Psoas muscle (tissue), 8 donors: Measurements from ENCODE around the gene ATL3. TPM values are rescaled to one million over a fixed set of nuclear protein-coding genes. Genes with fewer than 3 reads are reported as not detected.
A peak's percentile ranks its signal among the peaks of the same experiment; 100 is the strongest.
"Not testable (repeated sequence)": the region's sequence is repeated elsewhere in the genome, so short reads cannot be mapped to it uniquely, and the experiment has no call there.

Source experiments
- ATAC-seq, 4 donors: fragments of 200-7000 bp; cut with Tn5 transposase; one replicate each; pipeline ENCODE4 v1.9.1; 2020; ENCODE audit warnings: moderate library complexity in 3 of 4, mild to moderate bottlenecking in 2 of 4
- DNase-seq, 2 donors: peaks; one replicate each; pipeline ENCODE4 v3.0.0-alpha.2; 2020
- H3K27ac ChIP-seq: fragments of 200-600 bp; one replicate; pipeline ENCODE4 v1.8.0; 2022
- H3K27me3 ChIP-seq, 3 donors: fragments of 200-600 bp in 1 of 3; one replicate each; pipeline versions ENCODE4 v1.6.1 to v1.8.0; 2013 to 2022; ENCODE audit warnings: low read length in 2 of 3, mild to moderate bottlenecking in 2 of 3, moderate library complexity in 1 of 3; ENCODE audit not compliant: insufficient read depth in 3 of 3
- H3K36me3 ChIP-seq, 2 donors: fragments of 200-600 bp in 1 of 2; one replicate each; pipeline versions ENCODE4 v1.6.1 to v1.8.0; 2013 to 2022; ENCODE audit warnings: low read depth in 1 of 2, mild to moderate bottlenecking in 1 of 2, moderate library complexity in 1 of 2; ENCODE audit not compliant: insufficient read depth in 1 of 2
- H3K4me1 ChIP-seq: fragments of 200-600 bp; one replicate; pipeline ENCODE4 v1.8.0; 2022
- H3K4me3 ChIP-seq: fragments of 200-600 bp; one replicate; pipeline ENCODE4 v1.8.0; 2022; ENCODE audit warnings: mild to moderate bottlenecking
- H3K9me3 ChIP-seq: fragments of 200-600 bp; one replicate; pipeline ENCODE4 v1.8.0; 2022
- WGBS, 3 donors: extraction: QIAGEN DNeasy Blood & Tissue Kit; methylation state at CpG; one replicate each; pipeline versions ENCODE4 v1.1.6 to v1.1.7; 2013; 5-methylcytosine and 5-hydroxymethylcytosine counted together
- intact Hi-C, 2 donors: fragments of 100-400 bp; cut with DNase I; formaldehyde crosslinking; loops; one replicate each; pipeline versions ENCODE4 v1.11.0 to v1.14.2; 2022
- polyA plus RNA-seq, 3 donors: library from polyadenylated mRNA; stranded (reverse); fragments of 200-250 nt; gene quantifications; one replicate each; pipeline ENCODE4 v1.2.3, GENCODE V29; 2013
- total RNA-seq, 4 donors: library from RNA; stranded (reverse); fragmentation: NEBNext Ultra II Directional in 2 of 4; extraction: Animal tissue kit (Norgen Biotek cat#: 25700) in 2 of 4; gene quantifications; one replicate each; pipeline versions ENCODE4 v1.2.1 to v1.2.4, GENCODE V29; 2021 to 2023
- TF ChIP-seq, protein P1 (sequence below): fragments of 200-600 bp; IDR thresholded peaks from one replicate; pipeline ENCODE4 v1.8.0; 2022; ENCODE audit warnings: antibody characterized with exemption
- donor health status: healthy with polysubstance abuse.
- donor health status: DM: no; HTN: no; CAD: no; lungs with moderate emphysema.
- donor health status: Bipolar disorder and iron deficiency.
- donor health status: healthy.
- donor health status: DM: yes; HTN: yes; CAD: no.
- donor health status: DM: no; HTN: no; CAD: no.
- donor health status: DM: no; HTN: no; CAD: no.
- donor health status: DM: yes; HTN: yes; CAD: no.

The ATL3 gene
- total and polyA plus RNA-seq, 7 donors = 3.2 to 12.2 (median 9.4) TPM

DNA sequence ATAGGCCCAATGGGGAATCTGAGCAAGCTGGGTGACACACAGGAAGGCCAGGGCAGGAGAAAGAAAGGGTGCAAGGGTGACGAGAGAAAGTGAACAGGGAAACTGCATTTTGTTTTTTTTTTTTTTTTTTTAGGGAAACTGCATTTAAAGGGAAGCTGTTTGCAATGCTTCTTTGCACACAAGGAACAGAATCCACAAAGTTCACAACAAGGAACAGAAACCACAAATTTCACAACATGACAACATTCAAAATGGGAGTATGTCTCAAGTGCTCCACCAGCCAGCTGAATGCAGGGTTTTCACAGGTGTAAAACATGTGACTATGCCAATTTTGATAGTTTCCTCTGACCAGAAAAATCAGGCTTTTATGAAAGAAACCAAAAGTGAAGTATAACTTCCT lies 50.1 kb downstream of the ATL3 start:
- 59 to 89% (median 80%) methylated on average over 1 of the region's 1 CpG for WGBS, 3 donors
- Histone ChIP-seq H3K4me1 (peaks cover 7% of the 10 kb centered on the region), H3K4me3 (no peak overlapping the region), H3K9me3 (no peaks in the 10 kb centered on the region), H3K27ac (no peak overlapping the region), H3K36me3 (no peaks in the 10 kb centered on the region), H3K27me3 (no peaks in the 10 kb centered on the region)
- intact Hi-C loops = no loop called here
- no peak for ATAC-seq
- no peak for DNase-seq
- TF ChIP-seq, protein P1, sequence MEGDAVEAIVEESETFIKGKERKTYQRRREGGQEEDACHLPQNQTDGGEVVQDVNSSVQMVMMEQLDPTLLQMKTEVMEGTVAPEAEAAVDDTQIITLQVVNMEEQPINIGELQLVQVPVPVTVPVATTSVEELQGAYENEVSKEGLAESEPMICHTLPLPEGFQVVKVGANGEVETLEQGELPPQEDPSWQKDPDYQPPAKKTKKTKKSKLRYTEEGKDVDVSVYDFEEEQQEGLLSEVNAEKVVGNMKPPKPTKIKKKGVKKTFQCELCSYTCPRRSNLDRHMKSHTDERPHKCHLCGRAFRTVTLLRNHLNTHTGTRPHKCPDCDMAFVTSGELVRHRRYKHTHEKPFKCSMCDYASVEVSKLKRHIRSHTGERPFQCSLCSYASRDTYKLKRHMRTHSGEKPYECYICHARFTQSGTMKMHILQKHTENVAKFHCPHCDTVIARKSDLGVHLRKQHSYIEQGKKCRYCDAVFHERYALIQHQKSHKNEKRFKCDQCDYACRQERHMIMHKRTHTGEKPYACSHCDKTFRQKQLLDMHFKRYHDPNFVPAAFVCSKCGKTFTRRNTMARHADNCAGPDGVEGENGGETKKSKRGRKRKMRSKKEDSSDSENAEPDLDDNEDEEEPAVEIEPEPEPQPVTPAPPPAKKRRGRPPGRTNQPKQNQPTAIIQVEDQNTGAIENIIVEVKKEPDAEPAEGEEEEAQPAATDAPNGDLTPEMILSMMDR = no peak

DNA sequence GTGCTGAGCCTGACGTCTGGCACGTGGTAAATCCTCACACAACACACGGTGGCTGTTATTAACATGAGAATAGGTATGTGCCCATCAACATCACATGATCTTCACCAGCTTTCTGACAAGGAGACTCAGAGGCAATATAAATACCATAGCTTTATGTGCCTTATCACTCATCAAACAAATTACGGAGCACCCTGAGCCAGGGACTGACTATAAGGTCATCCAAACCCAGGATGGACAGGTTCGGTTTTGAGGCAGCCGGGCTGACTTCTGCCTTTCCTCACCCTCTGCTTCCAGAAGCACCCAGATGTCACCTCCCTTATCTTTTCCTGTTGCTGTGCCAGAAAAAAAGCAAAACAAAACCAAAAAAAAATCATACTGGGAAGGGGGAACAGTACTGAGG lies 51.2 kb downstream of the ATL3 start:
- DNase-seq (no peak), ATAC-seq (no peak)
- no peak overlapping the region for H3K27ac ChIP-seq
- H3K4me3 ChIP-seq = no peak overlapping the region
- H3K27me3 ChIP-seq = no peaks in the 10 kb centered on the region
- peaks cover 7% of the 10 kb centered on the region for H3K4me1 ChIP-seq
- TF ChIP-seq, protein P1 = no peak
- H3K36me3 ChIP-seq = no peaks in the 10 kb centered on the region
- 70 to 73% (median 71%) methylated on average over 6 of the region's 6 CpGs for WGBS, 3 donors
- intact Hi-C loops = no loop called here
- no peaks in the 10 kb centered on the region for H3K9me3 ChIP-seq

DNA sequence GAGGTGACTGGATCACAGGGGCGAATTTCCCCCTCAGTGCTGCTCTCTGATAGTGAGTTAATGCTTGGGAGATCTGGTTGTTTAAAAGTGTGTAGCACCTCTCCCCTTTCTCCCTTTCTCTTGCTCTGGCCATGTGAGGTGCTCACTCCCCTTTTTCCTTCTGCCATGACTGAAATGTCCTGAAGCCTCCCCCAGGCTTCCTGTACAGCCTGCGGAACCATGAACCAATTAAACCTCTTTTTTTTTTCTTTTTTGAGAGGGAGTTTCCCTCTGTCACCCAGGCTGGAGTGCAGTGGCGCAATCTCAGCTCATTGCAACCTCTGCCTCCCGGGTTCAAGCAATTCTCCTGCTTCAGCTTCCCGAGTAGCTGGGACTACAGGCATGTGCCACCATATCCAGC lies 53.5 kb downstream of the ATL3 start:
- H3K4me3 ChIP-seq, DNase-seq, H3K4me1 ChIP-seq, H3K27me3 ChIP-seq, ATAC-seq, H3K27ac ChIP-seq, intact Hi-C loops, H3K9me3 ChIP-seq, H3K36me3 ChIP-seq: not testable (repeated sequence)
- WGBS, 3 donors = 89 to 95% (median 93%) methylated on average over 5 of the region's 5 CpGs

DNA sequence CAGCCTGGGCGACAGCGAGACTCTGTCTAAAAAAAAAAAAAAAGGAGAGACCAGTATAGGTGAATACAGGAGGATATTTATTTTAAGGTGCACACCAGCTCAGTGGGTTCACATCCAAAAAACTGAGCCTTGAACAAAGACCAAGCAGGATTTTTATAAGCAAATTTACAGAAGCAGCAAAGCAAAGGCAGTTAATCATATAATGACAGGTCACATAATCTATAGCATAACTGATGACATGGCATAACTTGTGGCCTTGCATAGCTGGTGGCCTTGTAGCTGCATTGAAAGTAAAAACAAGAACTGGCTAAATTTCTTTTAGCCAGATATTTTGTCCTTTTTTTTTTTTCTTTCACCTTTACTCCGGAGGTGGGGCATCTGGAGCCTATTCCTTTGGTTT lies 54.2 kb downstream of the ATL3 start:
- Histone ChIP-seq H3K4me1 (peaks cover 8% of the 10 kb centered on the region), H3K4me3 (no peak overlapping the region), H3K27ac (no peak overlapping the region), H3K9me3 (no peaks in the 10 kb centered on the region), H3K36me3 (no peaks in the 10 kb centered on the region), H3K27me3 (no peaks in the 10 kb centered on the region)
- WGBS, 3 donors = 90 to 95% (median 94%) methylated on average over 1 to 3 of the region's 3 CpGs
- no peak for ATAC-seq
- TF ChIP-seq, protein P1 = no peak
- intact Hi-C loops = no loop called here
- no peak for DNase-seq

DNA sequence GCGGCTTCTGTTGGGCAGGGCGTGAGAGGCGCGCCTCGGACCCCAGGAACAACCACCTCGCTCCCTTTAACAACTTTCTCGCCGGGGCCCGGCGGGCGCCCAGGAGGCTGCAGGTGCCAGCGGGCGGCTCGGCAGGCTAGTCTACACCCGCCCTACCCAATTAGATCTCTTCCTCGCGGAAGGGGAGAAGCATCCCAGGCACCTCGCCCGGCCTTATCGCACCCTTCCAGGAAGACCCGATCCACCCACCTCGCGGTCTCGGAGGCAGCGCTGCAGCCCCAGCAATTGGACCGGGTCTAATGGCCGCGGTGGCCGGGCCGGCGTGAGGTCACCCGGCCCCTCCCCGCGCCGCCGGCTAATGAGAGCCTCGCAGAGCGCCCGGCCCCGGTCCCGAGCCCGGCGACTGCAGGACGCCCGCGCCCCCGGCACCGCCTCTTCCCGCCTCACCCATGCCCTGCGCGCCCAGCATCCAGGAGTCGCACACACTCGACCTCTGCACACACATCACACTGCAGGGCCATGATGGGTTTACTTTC lies 57.0 kb downstream of the ATL3 start, which contains the start of gene PLAAT3:
Gene PLAAT3, minus strand, starts transcription at position 298 of the 536 bp plus-strand sequence. CDS start 419 bp downstream, outside the sequence.
- H3K27me3 ChIP-seq = no peaks in the 10 kb centered on the region
- H3K36me3 ChIP-seq = no peaks in the 10 kb centered on the region
- peaks cover 33% of the 10 kb centered on the region for H3K4me1 ChIP-seq
- no peaks in the 10 kb centered on the region for H3K9me3 ChIP-seq
- H3K4me3 ChIP-seq = peak within 1 kb of the TSS; percentile 90
- DNase-seq (peak; percentile 80 to 89), ATAC-seq (peak; percentile 81 to 87 (median 84))
- TF ChIP-seq, protein P1 = no peak
- intact Hi-C loops = loop anchor here in 1 of 2 donors (5.0 kb wide), 1 partner anchor 58 kb away; the partner anchor contains the start of gene ATL3
- peak within 1 kb of the TSS; percentile 97 for H3K27ac ChIP-seq
- WGBS, 3 donors = 0 to 1% (median 1%) methylated on average over 44 to 53 of the region's 53 CpGs
